ENCODE results near the gene ROCK2. TPM values are rescaled to one million over a fixed set of nuclear protein-coding genes. Genes with fewer than 3 reads are reported as not detected.

ROCK2 gene
- total RNA-seq, 2 donors from 2014 or later = 85.8 to 96.6 TPM

GRCh38 chr2:11244091-11244826 lies 100.2 kb downstream of the ROCK2 start:
- peaks cover 7% of the 10 kb centered on the region for H3K36me3 ChIP-seq
- no peaks in the 10 kb centered on the region for H3K9me3 ChIP-seq
- no peak overlapping the region for H3K4me3 ChIP-seq
- ATAC-seq (ENCODE audit: insufficient number of reproducible peaks, low FRiP score, low read depth) (no peak), DNase-seq (ENCODE audit: low spot score) (no peak)
- TF ChIP-seq, protein P1, sequence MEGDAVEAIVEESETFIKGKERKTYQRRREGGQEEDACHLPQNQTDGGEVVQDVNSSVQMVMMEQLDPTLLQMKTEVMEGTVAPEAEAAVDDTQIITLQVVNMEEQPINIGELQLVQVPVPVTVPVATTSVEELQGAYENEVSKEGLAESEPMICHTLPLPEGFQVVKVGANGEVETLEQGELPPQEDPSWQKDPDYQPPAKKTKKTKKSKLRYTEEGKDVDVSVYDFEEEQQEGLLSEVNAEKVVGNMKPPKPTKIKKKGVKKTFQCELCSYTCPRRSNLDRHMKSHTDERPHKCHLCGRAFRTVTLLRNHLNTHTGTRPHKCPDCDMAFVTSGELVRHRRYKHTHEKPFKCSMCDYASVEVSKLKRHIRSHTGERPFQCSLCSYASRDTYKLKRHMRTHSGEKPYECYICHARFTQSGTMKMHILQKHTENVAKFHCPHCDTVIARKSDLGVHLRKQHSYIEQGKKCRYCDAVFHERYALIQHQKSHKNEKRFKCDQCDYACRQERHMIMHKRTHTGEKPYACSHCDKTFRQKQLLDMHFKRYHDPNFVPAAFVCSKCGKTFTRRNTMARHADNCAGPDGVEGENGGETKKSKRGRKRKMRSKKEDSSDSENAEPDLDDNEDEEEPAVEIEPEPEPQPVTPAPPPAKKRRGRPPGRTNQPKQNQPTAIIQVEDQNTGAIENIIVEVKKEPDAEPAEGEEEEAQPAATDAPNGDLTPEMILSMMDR (IDR thresholded peaks at IDR 0.05) = no peak
- peaks cover under 1 to 4% of the 10 kb centered on the region in 2 donors for H3K4me1 ChIP-seq (ENCODE audit: control insufficient read depth in 1 of 2, low read depth in 2 of 2)
- H3K27me3 ChIP-seq (replicated peaks; ENCODE audit: insufficient read depth) = no peaks in the 10 kb centered on the region
- no peak overlapping the region for H3K27ac ChIP-seq

DNA sequence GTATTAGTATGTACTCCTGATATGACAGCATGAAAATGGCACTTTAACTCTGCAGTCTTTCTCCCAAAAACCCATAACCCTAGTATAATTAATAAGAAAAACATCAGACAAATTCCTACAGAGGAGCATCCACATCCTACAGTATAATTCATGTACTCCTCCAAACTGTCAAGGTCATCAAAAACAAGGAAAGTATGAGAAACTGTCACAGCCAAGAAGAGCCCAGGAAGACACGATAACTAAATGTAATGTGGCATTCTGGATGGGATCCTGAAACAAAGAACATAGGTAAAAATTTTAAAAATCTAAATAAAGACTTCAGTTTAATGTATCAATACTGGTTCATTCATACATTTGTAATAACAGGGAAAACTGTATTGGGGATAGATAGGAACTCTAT lies 100.9 kb downstream of the ROCK2 start:
- Histone ChIP-seq H3K4me3 (no peak overlapping the region), H3K27me3 (replicated peaks; ENCODE audit: insufficient read depth) (no peaks in the 10 kb centered on the region), H3K4me1 (ENCODE audit: control insufficient read depth in 1 of 2, low read depth in 2 of 2) (peaks cover 0 to 4% of the 10 kb centered on the region in 2 donors), H3K36me3 (peaks cover 7% of the 10 kb centered on the region), H3K27ac (no peak overlapping the region), H3K9me3 (no peaks in the 10 kb centered on the region)
- DNase-seq (ENCODE audit: low spot score) (no peak), ATAC-seq (ENCODE audit: insufficient number of reproducible peaks, low FRiP score, low read depth) (no peak)
- TF ChIP-seq, protein P1 (IDR thresholded peaks at IDR 0.05) = no peak

GRCh38 chr2:11242542-11243174 lies 101.8 kb downstream of the ROCK2 start:
- Histone ChIP-seq H3K9me3 (no peaks in the 10 kb centered on the region), H3K4me1 (ENCODE audit: control insufficient read depth in 1 of 2, low read depth in 2 of 2) (peaks cover 0 to 4% of the 10 kb centered on the region in 2 donors), H3K27me3 (replicated peaks; ENCODE audit: insufficient read depth) (no peaks in the 10 kb centered on the region), H3K4me3 (no peak overlapping the region), H3K27ac (no peak overlapping the region), H3K36me3 (peaks cover 2% of the 10 kb centered on the region)
- no peak for ATAC-seq (ENCODE audit: insufficient number of reproducible peaks, low FRiP score, low read depth)
- DNase-seq (ENCODE audit: low spot score) = no peak
- TF ChIP-seq, protein P1 (IDR thresholded peaks at IDR 0.05) = no peak

DNA sequence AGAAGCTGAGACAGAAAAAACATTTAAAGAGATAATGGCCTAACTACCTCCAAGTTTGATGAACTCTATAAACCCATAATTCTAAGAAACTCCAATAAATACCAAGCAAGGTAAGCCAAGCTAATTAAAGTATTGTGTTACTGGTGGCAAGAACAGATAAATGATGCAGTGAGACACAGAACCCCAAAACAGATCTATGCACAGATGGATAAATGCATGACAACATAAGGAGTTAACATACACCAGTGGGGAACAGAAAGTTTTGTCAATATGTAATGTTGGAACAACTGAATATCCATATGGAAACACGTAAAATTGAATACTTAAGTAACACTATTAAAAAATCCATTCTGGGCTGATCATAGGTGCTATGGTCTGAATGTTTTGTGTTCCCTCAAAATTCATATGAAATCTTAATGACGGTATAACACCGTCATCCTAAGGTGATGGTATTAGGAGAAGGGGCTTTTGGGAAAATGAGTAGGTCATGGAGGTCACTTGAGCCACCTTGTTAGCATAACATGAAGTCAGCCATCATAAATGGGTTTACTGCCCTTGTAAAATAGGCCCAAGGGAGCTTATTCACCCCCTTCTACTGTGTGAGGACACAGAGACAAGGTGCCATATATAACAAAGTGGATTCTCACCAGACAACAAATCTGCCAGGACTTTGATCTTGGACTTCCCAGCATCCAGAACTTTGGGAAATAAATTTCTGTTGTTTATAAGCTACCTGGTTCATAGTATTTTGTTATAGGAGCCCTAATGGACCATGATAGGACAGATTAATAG lies 102.8 kb downstream of the ROCK2 start:
- DNase-seq (ENCODE audit: low spot score) (no peak), ATAC-seq (ENCODE audit: insufficient number of reproducible peaks, low FRiP score, low read depth) (no peak)
- TF ChIP-seq, protein P1 (IDR thresholded peaks at IDR 0.05) = no peak
- H3K27ac ChIP-seq = no peak overlapping the region
- H3K27me3 ChIP-seq (replicated peaks; ENCODE audit: insufficient read depth) = no peaks in the 10 kb centered on the region
- no peaks in the 10 kb centered on the region for H3K36me3 ChIP-seq
- no peak overlapping the region for H3K4me3 ChIP-seq
- H3K9me3 ChIP-seq = no peaks in the 10 kb centered on the region
- H3K4me1 ChIP-seq (ENCODE audit: control insufficient read depth in 1 of 2, low read depth in 2 of 2) = peaks cover 0 to 4% of the 10 kb centered on the region in 2 donors

Data from thoracic aorta (tissue), 2 donors.